Progenitor cell of endocrine pancreas (in vitro differentiated cells): ENCODE results near the gene PXMP2. TPM values are rescaled to one million over a fixed set of nuclear protein-coding genes. Genes with fewer than 3 reads are reported as not detected.
A peak's percentile ranks its signal among the peaks of the same experiment; 100 is the strongest.

Experiments
- DNase-seq: peaks from one replicate; pipeline ENCODE4 v3.0.0; 2021; ENCODE audit warnings: low spot score; ENCODE audit not compliant: unreplicated experiment
- H3K27ac Mint-ChIP-seq: 2 replicates; pipeline ENCODE4 v1.8.0; 2021; ENCODE audit warnings: mild to moderate bottlenecking, moderate library complexity, mixed read lengths
- H3K27me3 Mint-ChIP-seq: 2 replicates; pipeline ENCODE4 v1.8.0; 2021; ENCODE audit warnings: mixed read lengths
- H3K36me3 Mint-ChIP-seq: 2 replicates; pipeline ENCODE4 v1.8.0; 2022; ENCODE audit warnings: mixed read lengths; ENCODE audit not compliant: insufficient read depth
- H3K4me1 Mint-ChIP-seq: 2 replicates; pipeline ENCODE4 v1.8.0; 2021; ENCODE audit warnings: low read depth, mixed read lengths
- H3K4me3 Mint-ChIP-seq: 2 replicates; pipeline ENCODE4 v1.8.0; 2021; ENCODE audit warnings: low read depth, mild to moderate bottlenecking, moderate library complexity, mixed read lengths
- H3K9me3 Mint-ChIP-seq: 2 replicates; pipeline ENCODE4 v1.8.0; 2021; ENCODE audit warnings: low read depth, mixed read lengths
- total RNA-seq: library from RNA; stranded (reverse); gene quantifications from 2 replicates; pipeline ENCODE4 v1.2.1, GENCODE V29; 2021
- TF ChIP-seq, protein P1 (sequence below): fragments of 200-600 bp; sonication (generic); IDR thresholded peaks from one replicate; pipeline ENCODE4 v1.5.0; 2021; ENCODE audit warnings: antibody characterized with exemption, mild to moderate bottlenecking; ENCODE audit not compliant: unreplicated experiment

Gene PXMP2
- total RNA-seq, 1 donor from 2014 or later: 25.0 TPM

- H3K36me3 Mint-ChIP-seq: peaks cover 24% of the 10 kb centered on the region
- peak overlapping the region; percentile 29 for H3K27ac Mint-ChIP-seq
- H3K27me3 Mint-ChIP-seq: no peaks in the 10 kb centered on the region
- H3K4me3 Mint-ChIP-seq: no peak overlapping the region
- H3K4me1 Mint-ChIP-seq: no peaks in the 10 kb centered on the region
- TF ChIP-seq, protein P1, sequence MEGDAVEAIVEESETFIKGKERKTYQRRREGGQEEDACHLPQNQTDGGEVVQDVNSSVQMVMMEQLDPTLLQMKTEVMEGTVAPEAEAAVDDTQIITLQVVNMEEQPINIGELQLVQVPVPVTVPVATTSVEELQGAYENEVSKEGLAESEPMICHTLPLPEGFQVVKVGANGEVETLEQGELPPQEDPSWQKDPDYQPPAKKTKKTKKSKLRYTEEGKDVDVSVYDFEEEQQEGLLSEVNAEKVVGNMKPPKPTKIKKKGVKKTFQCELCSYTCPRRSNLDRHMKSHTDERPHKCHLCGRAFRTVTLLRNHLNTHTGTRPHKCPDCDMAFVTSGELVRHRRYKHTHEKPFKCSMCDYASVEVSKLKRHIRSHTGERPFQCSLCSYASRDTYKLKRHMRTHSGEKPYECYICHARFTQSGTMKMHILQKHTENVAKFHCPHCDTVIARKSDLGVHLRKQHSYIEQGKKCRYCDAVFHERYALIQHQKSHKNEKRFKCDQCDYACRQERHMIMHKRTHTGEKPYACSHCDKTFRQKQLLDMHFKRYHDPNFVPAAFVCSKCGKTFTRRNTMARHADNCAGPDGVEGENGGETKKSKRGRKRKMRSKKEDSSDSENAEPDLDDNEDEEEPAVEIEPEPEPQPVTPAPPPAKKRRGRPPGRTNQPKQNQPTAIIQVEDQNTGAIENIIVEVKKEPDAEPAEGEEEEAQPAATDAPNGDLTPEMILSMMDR: no peak
- no peak for DNase-seq
- no peaks in the 10 kb centered on the region for H3K9me3 Mint-ChIP-seq
These were observed 45.4 kb upstream of the PXMP2 start for GRCh38 chr12:132641811-132642650.

- H3K4me1 Mint-ChIP-seq: no peaks in the 10 kb centered on the region
- H3K4me3 Mint-ChIP-seq: no peak overlapping the region
- H3K36me3 Mint-ChIP-seq: peaks cover 27% of the 10 kb centered on the region
- H3K27ac Mint-ChIP-seq: peak overlapping the region; percentile 41
- H3K9me3 Mint-ChIP-seq: no peaks in the 10 kb centered on the region
- DNase-seq: no peak
- TF ChIP-seq, protein P1: no peak
- no peaks in the 10 kb centered on the region for H3K27me3 Mint-ChIP-seq
These were observed 44.2 kb upstream of the PXMP2 start for GRCh38 chr12:132642846-132643835.

- no peaks in the 10 kb centered on the region for H3K4me1 Mint-ChIP-seq
- no peak for DNase-seq
- no peaks in the 10 kb centered on the region for H3K27me3 Mint-ChIP-seq
- H3K36me3 Mint-ChIP-seq: peaks cover 21% of the 10 kb centered on the region
- TF ChIP-seq, protein P1: no peak
- no peak overlapping the region for H3K27ac Mint-ChIP-seq
- H3K9me3 Mint-ChIP-seq: no peaks in the 10 kb centered on the region
- no peak overlapping the region for H3K4me3 Mint-ChIP-seq
These were observed 40.5 kb upstream of the PXMP2 start for GRCh38 chr12:132646850-132647249.

GRCh38 chr12:132647858-132648257, 39.5 kb upstream of the PXMP2 start:
- Mint-ChIP-seq H3K4me1 (no peaks in the 10 kb centered on the region), H3K36me3 (peaks cover 20% of the 10 kb centered on the region), H3K27me3 (no peaks in the 10 kb centered on the region), H3K9me3 (no peaks in the 10 kb centered on the region), H3K4me3 (no peak overlapping the region), H3K27ac (no peak overlapping the region)
- TF ChIP-seq, protein P1: no peak
- no peak for DNase-seq

DNA sequence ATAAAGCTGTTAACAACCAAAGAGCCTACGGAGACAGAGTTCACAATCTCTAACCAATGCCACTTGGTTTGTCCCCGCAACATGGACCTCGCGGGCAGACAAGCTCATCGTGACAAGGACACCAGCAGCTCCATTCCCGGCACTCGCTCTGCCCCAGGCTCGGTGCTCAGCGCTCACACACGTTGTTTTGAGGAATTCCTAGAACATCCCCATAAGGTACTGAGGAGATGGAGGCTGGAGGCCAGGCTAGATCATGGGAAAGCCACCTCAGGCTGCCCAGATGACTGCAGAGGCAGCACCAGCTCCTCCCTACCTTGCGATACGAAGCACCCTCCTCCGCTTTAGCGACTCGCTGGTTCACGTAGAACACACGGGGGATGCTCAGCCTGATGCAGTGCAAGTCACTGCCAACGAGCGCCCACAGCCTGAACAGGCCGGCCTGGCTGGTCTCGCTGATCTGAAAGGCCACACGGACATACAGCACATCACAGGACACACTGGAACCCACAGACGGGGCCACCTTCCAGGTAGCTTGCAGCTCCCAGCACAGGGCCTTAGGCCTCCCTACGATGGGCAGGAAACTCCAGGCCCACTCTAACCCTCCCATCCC, 38.7 kb upstream of the PXMP2 start:
- Mint-ChIP-seq H3K36me3 (peaks cover 21% of the 10 kb centered on the region), H3K4me3 (no peak overlapping the region), H3K27me3 (no peaks in the 10 kb centered on the region), H3K4me1 (no peaks in the 10 kb centered on the region), H3K9me3 (no peaks in the 10 kb centered on the region), H3K27ac (no peak overlapping the region)
- DNase-seq: no peak
- TF ChIP-seq, protein P1: no peak
